A549 (cell line): ENCODE results near the gene INPP5B.

Experiments used
- CEBPB ChIP-seq, 2 experiments: fragments of >200 bp in 1 of 2; sonication (Bioruptor Twin) in 1 of 2; formaldehyde crosslinking in 1 of 2; IDR thresholded peaks; 2 replicates each; pipeline ENCODE4 v1.6.1; 2012 to 2016
- EP300 ChIP-seq, 2 experiments: fragments of >200 bp; sonication (Bioruptor Twin); formaldehyde crosslinking; IDR thresholded peaks; 2 replicates in 1 of 2; 3 replicates in 1 of 2; pipeline ENCODE4 v1.6.1; 2016 to 2017
- JUN ChIP-seq, 2 experiments: fragments of >200 bp; sonication (Bioruptor Twin); formaldehyde crosslinking; IDR thresholded peaks; 2 replicates in 1 of 2; 3 replicates in 1 of 2; pipeline ENCODE4 v1.6.1; 2016 to 2017
- MYC ChIP-seq: IDR thresholded peaks from 2 replicates; pipeline ENCODE4 v1.6.1; 2012; ENCODE audit warnings: mild to moderate bottlenecking, inconsistent platforms, low read length, improper control_type of control experiment, borderline replicate concordance
- PHF8 ChIP-seq: fragments of 200-600 bp; sonication (generic); IDR thresholded peaks from 2 replicates; pipeline ENCODE4 v1.6.1; 2016; ENCODE audit warnings: low read depth, mild to moderate bottlenecking, antibody characterized with exemption, moderate library complexity, borderline replicate concordance
- POLR2A ChIP-seq: IDR thresholded peaks from 2 replicates; pipeline ENCODE4 v1.6.1; 2012; ENCODE audit warnings: mild to moderate bottlenecking, low read length
- RAD21 ChIP-seq, 2 experiments: fragments of >200 bp in 1 of 2; sonication (Bioruptor Twin) in 1 of 2; formaldehyde crosslinking in 1 of 2; IDR thresholded peaks in 1 of 2; conservative IDR thresholded peaks in 1 of 2; 2 replicates in 1 of 2; 3 replicates in 1 of 2; pipeline ENCODE4 v1.6.1; 2012 to 2018; ENCODE audit warnings: inconsistent platforms in 1 of 2
- ZNF302 ChIP-seq: fragments of 250-450 bp; sonication (Bioruptor Pico); IDR thresholded peaks from 2 replicates; pipeline ENCODE4 v1.9.0; 2021; ENCODE audit warnings: inconsistent platforms, mild to moderate bottlenecking, moderate library complexity
- ZSCAN20 ChIP-seq: fragments of 250-450 bp; sonication (Bioruptor Pico); IDR thresholded peaks from 2 replicates; pipeline ENCODE4 v1.8.0; 2022; ENCODE audit warnings: mild to moderate bottlenecking, moderate library complexity
- TF ChIP-seq, protein P1 (sequence below): fragments of >200 bp; sonication (Bioruptor Twin); formaldehyde crosslinking; IDR thresholded peaks from 3 replicates; pipeline ENCODE4 v1.5.1; 2016
- TF ChIP-seq, protein P2 (sequence below): fragments of 250-450 bp; sonication (Bioruptor Pico); IDR thresholded peaks from 2 replicates; pipeline ENCODE4 v1.5.0; 2021; ENCODE audit warnings: mild to moderate bottlenecking, moderate library complexity, borderline replicate concordance
- TF ChIP-seq, protein P3 (sequence below): fragments of 250-450 bp; sonication (Bioruptor Pico); IDR thresholded peaks from 2 replicates; pipeline ENCODE4 v1.5.0; 2020; ENCODE audit warnings: low read depth, mild to moderate bottlenecking, moderate library complexity
- TF ChIP-seq, protein P4 (sequence below): IDR thresholded peaks from 2 replicates; pipeline ENCODE4 v1.6.1; 2012

DNA sequence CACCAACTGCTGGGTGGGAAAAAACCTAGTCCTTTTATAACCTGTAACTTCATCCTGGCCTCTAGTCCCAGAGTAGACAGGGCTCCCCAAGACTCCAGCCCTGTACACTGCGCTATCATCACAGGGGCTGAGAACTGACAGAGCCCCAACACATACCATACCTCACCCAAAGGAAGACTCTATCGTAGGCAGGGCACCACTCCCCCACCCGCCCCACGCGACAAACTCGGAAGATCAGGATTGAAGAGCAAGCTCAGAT is 15.8 kb downstream of the INPP5B start:
- no peak for TF ChIP-seq ZSCAN20 (CRISPR knock-in tag)
- TF ChIP-seq, protein P1, sequence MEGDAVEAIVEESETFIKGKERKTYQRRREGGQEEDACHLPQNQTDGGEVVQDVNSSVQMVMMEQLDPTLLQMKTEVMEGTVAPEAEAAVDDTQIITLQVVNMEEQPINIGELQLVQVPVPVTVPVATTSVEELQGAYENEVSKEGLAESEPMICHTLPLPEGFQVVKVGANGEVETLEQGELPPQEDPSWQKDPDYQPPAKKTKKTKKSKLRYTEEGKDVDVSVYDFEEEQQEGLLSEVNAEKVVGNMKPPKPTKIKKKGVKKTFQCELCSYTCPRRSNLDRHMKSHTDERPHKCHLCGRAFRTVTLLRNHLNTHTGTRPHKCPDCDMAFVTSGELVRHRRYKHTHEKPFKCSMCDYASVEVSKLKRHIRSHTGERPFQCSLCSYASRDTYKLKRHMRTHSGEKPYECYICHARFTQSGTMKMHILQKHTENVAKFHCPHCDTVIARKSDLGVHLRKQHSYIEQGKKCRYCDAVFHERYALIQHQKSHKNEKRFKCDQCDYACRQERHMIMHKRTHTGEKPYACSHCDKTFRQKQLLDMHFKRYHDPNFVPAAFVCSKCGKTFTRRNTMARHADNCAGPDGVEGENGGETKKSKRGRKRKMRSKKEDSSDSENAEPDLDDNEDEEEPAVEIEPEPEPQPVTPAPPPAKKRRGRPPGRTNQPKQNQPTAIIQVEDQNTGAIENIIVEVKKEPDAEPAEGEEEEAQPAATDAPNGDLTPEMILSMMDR, result no peak
- TF ChIP-seq RAD21 (conservative IDR thresholded peaks at IDR 0.05 in 1 of 2, IDR thresholded peaks at IDR 0.05 in 1 of 2), result no peak
- TF ChIP-seq EP300 (IDR thresholded peaks at IDR 0.05), result no peak
- TF ChIP-seq PHF8, result no peak
- no peak for TF ChIP-seq MYC
- no peak for TF ChIP-seq CEBPB (IDR thresholded peaks at IDR 0.05)
- no peak for TF ChIP-seq JUN (IDR thresholded peaks at IDR 0.05)
- TF ChIP-seq, protein P2, sequence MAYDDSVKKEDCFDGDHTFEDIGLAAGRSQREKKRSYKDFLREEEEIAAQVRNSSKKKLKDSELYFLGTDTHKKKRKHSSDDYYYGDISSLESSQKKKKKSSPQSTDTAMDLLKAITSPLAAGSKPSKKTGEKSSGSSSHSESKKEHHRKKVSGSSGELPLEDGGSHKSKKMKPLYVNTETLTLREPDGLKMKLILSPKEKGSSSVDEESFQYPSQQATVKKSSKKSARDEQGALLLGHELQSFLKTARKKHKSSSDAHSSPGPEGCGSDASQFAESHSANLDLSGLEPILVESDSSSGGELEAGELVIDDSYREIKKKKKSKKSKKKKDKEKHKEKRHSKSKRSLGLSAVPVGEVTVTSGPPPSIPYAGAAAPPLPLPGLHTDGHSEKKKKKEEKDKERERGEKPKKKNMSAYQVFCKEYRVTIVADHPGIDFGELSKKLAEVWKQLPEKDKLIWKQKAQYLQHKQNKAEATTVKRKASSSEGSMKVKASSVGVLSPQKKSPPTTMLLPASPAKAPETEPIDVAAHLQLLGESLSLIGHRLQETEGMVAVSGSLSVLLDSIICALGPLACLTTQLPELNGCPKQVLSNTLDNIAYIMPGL (CRISPR knock-in tag), result no peak
- TF ChIP-seq, protein P3, sequence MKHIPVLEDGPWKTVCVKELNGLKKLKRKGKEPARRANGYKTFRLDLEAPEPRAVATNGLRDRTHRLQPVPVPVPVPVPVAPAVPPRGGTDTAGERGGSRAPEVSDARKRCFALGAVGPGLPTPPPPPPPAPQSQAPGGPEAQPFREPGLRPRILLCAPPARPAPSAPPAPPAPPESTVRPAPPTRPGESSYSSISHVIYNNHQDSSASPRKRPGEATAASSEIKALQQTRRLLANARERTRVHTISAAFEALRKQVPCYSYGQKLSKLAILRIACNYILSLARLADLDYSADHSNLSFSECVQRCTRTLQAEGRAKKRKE (CRISPR knock-in tag), result no peak
- TF ChIP-seq, protein P4, sequence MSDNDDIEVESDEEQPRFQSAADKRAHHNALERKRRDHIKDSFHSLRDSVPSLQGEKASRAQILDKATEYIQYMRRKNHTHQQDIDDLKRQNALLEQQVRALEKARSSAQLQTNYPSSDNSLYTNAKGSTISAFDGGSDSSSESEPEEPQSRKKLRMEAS, result no peak
- no peak for TF ChIP-seq ZNF302
- no peak for TF ChIP-seq POLR2A
